Measurements from ENCODE around the gene LUZP1. TPM values are rescaled to one million over a fixed set of nuclear protein-coding genes. Genes with fewer than 3 reads are reported as not detected.
"Not testable (repeated sequence)": the region's sequence is repeated elsewhere in the genome, so short reads cannot be mapped to it uniquely, and the experiment has no call there.

The LUZP1 gene
- total and polyA plus RNA-seq, 7 donors, result 1.5 to 13.4 (median 7.4) TPM

DNA sequence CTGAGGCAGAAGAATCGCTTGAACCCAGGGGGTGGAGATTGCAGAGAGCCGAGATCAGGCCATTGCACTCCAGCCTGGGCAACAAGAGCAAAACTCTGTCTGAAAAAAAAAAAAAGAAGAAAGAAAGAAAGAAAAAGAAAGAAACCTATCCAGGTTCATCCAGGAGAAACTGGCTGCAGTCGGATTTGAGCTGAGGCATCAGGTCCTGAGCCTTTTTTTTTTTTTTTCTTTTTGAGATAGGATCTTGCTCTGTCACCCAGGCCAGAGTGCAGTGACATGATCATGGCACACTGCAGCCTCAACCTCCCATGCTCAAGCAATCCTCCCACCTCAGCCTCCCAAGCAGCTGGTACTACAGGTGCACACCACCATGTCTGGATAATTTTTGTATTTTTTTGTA, 22.5 kb upstream of the LUZP1 start:
- H3K4me1 ChIP-seq, result no peaks in the 10 kb centered on the region
- peaks cover 0 to 4% (median 2%) of the 10 kb centered on the region in 3 donors for H3K27me3 ChIP-seq (ENCODE audit: insufficient read depth in 3 of 3, low read length in 2 of 3)
- TF ChIP-seq, protein P1, sequence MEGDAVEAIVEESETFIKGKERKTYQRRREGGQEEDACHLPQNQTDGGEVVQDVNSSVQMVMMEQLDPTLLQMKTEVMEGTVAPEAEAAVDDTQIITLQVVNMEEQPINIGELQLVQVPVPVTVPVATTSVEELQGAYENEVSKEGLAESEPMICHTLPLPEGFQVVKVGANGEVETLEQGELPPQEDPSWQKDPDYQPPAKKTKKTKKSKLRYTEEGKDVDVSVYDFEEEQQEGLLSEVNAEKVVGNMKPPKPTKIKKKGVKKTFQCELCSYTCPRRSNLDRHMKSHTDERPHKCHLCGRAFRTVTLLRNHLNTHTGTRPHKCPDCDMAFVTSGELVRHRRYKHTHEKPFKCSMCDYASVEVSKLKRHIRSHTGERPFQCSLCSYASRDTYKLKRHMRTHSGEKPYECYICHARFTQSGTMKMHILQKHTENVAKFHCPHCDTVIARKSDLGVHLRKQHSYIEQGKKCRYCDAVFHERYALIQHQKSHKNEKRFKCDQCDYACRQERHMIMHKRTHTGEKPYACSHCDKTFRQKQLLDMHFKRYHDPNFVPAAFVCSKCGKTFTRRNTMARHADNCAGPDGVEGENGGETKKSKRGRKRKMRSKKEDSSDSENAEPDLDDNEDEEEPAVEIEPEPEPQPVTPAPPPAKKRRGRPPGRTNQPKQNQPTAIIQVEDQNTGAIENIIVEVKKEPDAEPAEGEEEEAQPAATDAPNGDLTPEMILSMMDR (IDR thresholded peaks at IDR 0.05), result no peak
- H3K9me3 ChIP-seq, result no peaks in the 10 kb centered on the region
- H3K4me3 ChIP-seq, result no peak overlapping the region
- no peak for DNase-seq
- intact Hi-C loops (cut with DNase I), result no loop called here
- 82 to 94% (median 93%) methylated on average over 3 of the region's 3 CpGs for WGBS, 3 donors
- no peak for ATAC-seq
- H3K27ac ChIP-seq, result no peak overlapping the region
- H3K36me3 ChIP-seq (ENCODE audit: insufficient read depth in 1 of 2, low read depth in 1 of 2), result no peaks in the 10 kb centered on the region

DNA sequence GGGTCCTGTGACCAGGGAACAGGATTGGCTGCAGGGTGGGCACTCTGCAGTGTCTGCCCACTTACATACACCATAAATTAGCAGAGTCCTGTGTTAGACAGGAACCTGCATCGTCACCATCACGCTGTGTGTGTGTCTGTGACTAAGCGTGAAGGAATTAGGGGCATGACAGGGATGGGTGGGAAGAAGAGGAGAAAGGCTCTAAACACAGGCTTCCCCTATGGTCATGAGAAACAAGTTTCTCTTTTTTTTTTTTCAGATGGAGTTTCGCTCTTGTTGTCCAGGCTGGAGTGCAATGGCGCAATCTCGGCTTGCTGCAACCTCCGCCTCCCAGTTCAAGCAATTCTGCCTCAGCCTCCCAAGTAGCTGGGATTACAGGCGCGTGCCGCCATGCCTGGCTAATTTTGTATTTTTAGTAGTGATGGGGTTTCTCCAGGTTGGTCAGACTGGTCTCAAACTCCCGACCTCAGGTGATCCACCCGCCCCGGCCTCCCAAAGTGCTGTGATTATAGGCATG, 20.3 kb upstream of the LUZP1 start:
- not testable (repeated sequence) for ATAC-seq; H3K36me3 ChIP-seq (ENCODE audit: insufficient read depth in 1 of 2, low read depth in 1 of 2); H3K4me3 ChIP-seq; H3K4me1 ChIP-seq; H3K27ac ChIP-seq; DNase-seq; H3K9me3 ChIP-seq; H3K27me3 ChIP-seq (ENCODE audit: insufficient read depth in 3 of 3, low read length in 2 of 3)
- 92 to 94% (median 94%) methylated on average over 13 of the region's 13 CpGs for WGBS, 3 donors
- intact Hi-C loops (cut with DNase I), result loop anchor here in 1 of 2 donors (5.0 kb wide), 1 partner anchor 212 kb away; no protein-coding TSS in a partner anchor

DNA sequence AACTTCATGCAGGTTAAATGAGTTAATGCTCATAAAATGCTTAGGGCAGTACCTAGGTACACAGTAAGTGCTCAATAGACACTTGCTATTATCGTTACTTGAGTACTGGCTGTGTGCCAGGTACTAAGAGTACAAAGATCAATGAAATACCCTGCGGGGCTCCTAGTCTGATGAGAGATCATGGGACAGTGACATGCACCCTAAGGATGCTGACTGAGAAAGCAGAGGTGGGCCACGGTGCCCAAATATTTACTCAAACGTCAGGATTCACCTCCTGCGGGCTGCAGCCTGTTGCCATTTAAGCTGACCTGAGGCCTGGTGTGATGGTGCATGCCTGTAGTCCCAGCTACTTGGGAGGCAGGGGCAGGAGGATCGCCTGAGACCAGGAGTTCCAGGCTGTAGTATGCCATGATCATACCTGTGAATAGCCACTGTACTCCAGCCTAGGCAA, 19.8 kb upstream of the LUZP1 start:
- intact Hi-C loops (cut with DNase I), result loop anchor here in 1 of 2 donors (5.0 kb wide), 1 partner anchor 211 kb away; no protein-coding TSS in a partner anchor
- no peak overlapping the region for H3K4me3 ChIP-seq
- H3K4me1 ChIP-seq, result no peaks in the 10 kb centered on the region
- H3K27ac ChIP-seq, result no peak overlapping the region
- no peaks in the 10 kb centered on the region for H3K36me3 ChIP-seq (ENCODE audit: insufficient read depth in 1 of 2, low read depth in 1 of 2)
- no peak for DNase-seq
- TF ChIP-seq, protein P1 (IDR thresholded peaks at IDR 0.05), result no peak
- H3K27me3 ChIP-seq (ENCODE audit: insufficient read depth in 3 of 3, low read length in 2 of 3), result peaks cover 0 to 4% (median 1%) of the 10 kb centered on the region in 3 donors
- ATAC-seq, result no peak
- WGBS, 3 donors, result 60 to 67% (median 65%) methylated on average over 6 of the region's 6 CpGs
- no peaks in the 10 kb centered on the region for H3K9me3 ChIP-seq

DNA sequence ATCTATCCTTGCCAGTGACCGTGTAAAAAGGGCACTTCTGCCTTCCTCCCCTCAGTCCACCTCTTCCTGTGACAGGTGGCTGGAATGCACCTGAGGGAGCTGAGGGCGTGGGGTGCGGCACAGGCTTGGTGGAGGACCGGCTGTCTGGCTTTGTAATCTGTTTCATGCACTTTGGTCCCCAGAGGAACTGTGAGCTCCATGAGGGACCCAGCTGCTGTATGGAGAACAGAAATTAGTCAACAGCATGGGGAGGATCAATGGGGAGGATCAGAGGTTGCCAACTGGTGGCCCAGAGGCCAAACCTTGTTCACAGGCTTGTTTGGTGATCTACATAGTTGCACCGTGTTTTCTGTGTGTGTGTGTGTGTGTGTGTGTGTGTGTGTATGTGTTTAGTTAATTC, 19.0 kb upstream of the LUZP1 start:
- Histone ChIP-seq H3K36me3 (ENCODE audit: insufficient read depth in 1 of 2, low read depth in 1 of 2) (no peaks in the 10 kb centered on the region), H3K9me3 (no peaks in the 10 kb centered on the region), H3K27me3 (ENCODE audit: insufficient read depth in 3 of 3, low read length in 2 of 3) (peaks cover 0 to 3% (median 0%) of the 10 kb centered on the region in 3 donors), H3K4me3 (no peak overlapping the region), H3K4me1 (no peaks in the 10 kb centered on the region), H3K27ac (no peak overlapping the region)
- intact Hi-C loops (cut with DNase I), result loop anchor here (2.0 to 5.0 kb wide), 2 partner anchors 210 to 211 kb away; no protein-coding TSS in a partner anchor
- DNase-seq, result no peak
- no peak for ATAC-seq
- 68 to 75% (median 70%) methylated on average over 5 of the region's 5 CpGs for WGBS, 3 donors
- TF ChIP-seq, protein P1 (IDR thresholded peaks at IDR 0.05), result no peak

DNA sequence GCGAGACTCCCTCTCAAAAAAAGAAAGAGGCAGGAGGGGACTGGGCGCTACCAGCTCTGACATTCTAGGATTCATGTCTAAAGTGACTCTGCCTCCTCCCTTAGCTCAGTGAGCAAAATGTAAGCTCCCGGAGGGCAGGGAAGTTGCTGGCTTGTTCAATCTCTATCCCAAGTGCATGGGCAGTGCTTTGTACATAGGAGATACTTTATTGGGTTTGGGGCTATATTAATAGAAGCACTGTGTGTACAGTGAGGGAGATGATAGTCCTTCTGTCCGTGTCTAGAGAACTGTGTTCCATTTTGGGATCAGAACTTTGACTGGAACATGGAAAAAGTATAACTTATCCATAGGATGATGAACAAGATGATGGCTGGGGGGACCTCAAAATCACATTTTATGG, 16.7 kb upstream of the LUZP1 start:
- 65 to 80% (median 75%) methylated on average over 4 of the region's 4 CpGs for WGBS, 3 donors
- TF ChIP-seq, protein P1 (IDR thresholded peaks at IDR 0.05), result no peak
- Histone ChIP-seq H3K4me1 (no peaks in the 10 kb centered on the region), H3K27me3 (ENCODE audit: insufficient read depth in 3 of 3, low read length in 2 of 3) (peaks cover 0 to 3% (median 0%) of the 10 kb centered on the region in 3 donors), H3K9me3 (no peaks in the 10 kb centered on the region), H3K4me3 (no peak overlapping the region), H3K36me3 (ENCODE audit: insufficient read depth in 1 of 2, low read depth in 1 of 2) (no peaks in the 10 kb centered on the region), H3K27ac (no peak overlapping the region)
- DNase-seq, result no peak
- intact Hi-C loops (cut with DNase I), result loop anchor here (1.0 to 5.0 kb wide), 2 partner anchors 87 to 208 kb away; no protein-coding TSS in a partner anchor
- ATAC-seq, result no peak

All from psoas muscle (tissue), 8 donors.